GM18867 (cell line): Measurements from ENCODE around the gene UBE2Q2.
"Not testable (repeated sequence)": the region's sequence is repeated elsewhere in the genome, so short reads cannot be mapped to it uniquely, and the experiment has no call there.

Experiments
- ATAC-seq: cut with Tn5 transposase; IDR thresholded peaks from one replicate; pipeline ENCODE4 v1.9.1; 2021; ENCODE audit warnings: mild to moderate bottlenecking, moderate library complexity; ENCODE audit not compliant: unreplicated experiment

Gene UBE2Q2

DNA sequence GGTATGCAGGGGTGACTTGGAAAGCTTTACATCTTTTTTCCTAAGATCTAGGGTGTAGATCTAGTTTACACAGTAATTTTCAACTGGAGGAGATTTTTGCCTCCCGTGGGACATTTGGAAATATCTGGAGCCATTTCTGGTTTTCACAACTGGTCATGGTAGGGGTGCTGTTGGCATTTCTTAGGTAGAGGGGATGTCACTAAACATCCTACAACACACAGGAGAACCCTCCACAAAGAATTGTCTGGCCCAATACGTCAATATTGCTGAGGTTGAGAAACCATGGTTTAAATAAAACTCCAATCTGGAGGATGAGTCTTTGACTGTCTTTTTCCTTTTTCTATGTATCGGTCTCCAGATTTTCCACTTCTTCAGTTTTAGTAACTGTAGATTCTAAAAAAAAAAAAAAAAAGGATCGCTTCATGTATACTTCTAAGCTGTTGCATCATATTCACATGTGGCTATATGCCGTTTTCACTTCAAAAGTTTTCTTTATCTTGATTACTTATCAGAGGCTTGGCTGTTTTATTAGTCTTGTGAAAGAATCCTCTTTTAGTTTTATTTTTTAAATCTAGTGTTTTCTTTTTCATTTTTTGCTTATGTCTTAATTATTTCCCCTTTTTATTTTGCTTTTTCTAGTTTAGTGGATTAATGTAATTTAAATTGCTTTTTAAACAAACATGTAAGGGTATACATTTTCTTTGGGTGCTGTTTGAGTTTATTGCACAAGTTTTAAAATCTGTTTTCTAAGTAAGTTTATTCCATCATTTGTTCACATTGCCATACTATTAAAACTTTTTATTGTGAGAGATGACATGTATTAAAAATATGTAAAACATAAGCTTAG, 21.2 kb downstream of the UBE2Q2 start:
- ATAC-seq = no peak

DNA sequence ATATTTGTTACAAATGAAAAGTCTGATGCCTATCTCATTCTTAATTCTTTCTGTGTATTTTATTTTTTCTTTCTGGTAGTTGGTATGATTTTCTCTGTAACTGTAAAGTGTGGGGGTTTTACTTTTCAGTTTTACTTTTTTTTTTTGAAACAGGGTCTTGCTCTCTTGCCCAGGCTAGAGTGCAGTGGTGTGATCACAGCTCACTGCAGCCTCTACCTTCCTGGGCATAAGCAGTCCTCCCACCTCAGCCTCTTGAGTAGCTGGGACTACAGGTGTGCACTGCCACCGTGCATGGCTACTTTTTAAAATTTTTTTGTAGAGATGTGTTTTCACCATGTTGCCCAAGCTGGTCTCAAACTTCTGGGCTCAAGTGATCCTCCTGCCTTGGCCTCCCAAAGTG, 22.8 kb downstream of the UBE2Q2 start:
- ATAC-seq = not testable (repeated sequence)

GRCh38 chr15:75866916-75867315, 23.7 kb downstream of the UBE2Q2 start:
- no peak for ATAC-seq

DNA sequence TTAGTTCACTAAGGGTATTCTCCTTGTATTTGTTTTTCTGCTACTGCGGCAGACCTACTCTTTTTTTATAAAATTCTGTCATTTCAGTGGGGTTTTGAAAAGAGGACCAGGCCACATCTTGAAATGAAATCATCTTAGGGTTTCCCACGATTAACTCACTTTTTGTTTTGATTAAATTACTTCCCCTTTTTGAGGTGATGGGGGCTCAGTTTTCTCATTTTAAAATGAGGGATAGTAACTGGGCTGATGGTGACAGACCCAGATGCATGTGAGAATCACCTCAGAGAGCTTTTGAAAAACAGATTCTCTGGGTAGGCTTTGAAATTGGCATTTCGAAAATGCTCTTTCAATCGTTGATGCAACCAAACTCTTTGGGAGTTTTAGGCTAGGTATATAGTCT, 24.2 kb downstream of the UBE2Q2 start:
- no peak for ATAC-seq

- no peak for ATAC-seq
These were observed 24.8 kb downstream of the UBE2Q2 start for GRCh38 chr15:75868019-75868418.

DNA sequence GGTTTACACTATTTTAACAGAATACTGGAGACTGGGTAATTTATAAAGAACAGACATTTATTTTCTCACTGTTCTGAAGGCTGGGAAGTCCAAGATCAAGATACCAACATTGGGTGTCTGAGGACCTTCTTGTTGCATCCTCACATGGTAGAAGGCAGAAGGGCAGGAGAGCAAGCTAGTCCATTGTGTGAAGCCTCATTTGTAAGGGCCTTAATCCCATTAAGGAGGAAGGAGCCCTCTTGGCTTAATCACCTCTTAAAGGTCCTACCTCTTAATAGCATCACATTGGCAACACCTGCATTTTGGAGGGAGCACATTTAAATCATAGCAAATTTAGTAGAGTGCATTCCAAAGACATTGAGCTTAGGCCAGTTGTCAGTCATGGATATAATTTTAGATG, 26.2 kb downstream of the UBE2Q2 start:
- ATAC-seq = no peak

DNA sequence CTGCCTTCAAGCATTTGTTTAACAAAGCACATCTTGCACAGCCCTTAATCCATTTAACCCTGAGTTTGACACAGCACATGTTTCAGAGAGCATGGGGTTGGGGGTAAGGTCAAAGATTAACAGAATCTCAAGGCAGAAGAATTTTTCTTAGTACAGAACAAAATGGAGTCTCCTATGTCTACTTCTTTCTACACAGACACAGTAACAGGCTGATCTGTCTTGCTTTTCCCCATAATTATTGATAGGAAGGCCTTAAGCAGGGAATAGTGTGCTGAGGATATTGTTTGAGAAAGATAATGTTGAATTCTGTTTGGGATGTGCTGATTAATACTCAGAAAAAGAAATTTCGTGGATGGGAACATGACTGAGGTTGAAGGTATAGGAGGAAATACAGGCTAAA, 28.3 kb downstream of the UBE2Q2 start:
- ATAC-seq = not testable (repeated sequence)

- ATAC-seq = no peak
These were observed 29.2 kb downstream of the UBE2Q2 start for GRCh38 chr15:75872403-75872990.

GRCh38 chr15:75884041-75884440, 40.8 kb downstream of the UBE2Q2 start:
- ATAC-seq = no peak

- no peak for ATAC-seq
These were observed 43.9 kb downstream of the UBE2Q2 start for GRCh38 chr15:75887178-75887577.

DNA sequence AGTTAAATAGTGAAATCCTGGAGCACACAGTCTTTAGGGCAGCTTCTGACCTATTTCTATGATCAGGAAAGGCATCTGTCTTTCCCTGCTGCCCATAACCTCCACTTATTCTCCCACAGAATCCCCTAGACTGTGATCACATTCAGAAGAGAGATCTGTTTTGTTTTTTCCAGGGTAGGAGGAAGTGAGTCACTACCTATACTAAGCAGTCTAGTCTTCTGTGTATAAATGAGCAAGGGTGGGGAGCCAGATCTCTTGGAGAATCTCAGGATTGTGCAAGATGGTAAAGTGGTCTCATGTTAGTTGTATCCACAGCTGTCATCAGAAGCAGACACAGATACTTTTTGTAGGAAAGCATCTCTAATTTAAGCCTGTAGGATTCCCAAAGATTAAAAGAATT, 48.6 kb downstream of the UBE2Q2 start:
- no peak for ATAC-seq

DNA sequence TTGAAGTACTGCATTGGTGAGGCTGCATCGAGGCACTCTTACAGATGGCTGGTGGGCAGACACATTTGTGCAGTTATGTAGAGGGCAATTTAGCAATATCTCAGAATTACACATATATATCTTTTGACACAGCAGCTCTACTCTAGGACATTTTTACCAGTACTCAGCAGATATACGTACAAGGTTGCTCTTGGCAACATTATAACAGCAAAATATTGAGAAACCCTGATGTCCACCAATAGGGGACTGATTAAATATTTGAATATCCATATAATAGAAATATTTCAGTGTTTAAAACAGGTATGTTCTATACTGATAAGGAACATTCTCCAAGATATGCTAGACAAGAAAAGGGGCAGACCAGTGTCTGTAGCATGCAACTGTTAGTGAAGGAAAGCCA, 52.5 kb downstream of the UBE2Q2 start:
- no peak for ATAC-seq

GRCh38 chr15:75900577-75900976, 57.3 kb downstream of the UBE2Q2 start:
- ATAC-seq = no peak

GRCh38 chr15:75902129-75902557, 58.9 kb downstream of the UBE2Q2 start:
- ATAC-seq = no peak

- ATAC-seq = peak; percentile 91
These were observed 60.3 kb downstream of the UBE2Q2 start, which contains the start of gene FBXO22 for GRCh38 chr15:75903331-75904239. TSS of gene FBXO22 (plus strand) at chr15:75903878. CDS start at chr15:75903964, 86 bp downstream.

- ATAC-seq = no peak
These were observed 62.0 kb downstream of the UBE2Q2 start for GRCh38 chr15:75905231-75905630.

DNA sequence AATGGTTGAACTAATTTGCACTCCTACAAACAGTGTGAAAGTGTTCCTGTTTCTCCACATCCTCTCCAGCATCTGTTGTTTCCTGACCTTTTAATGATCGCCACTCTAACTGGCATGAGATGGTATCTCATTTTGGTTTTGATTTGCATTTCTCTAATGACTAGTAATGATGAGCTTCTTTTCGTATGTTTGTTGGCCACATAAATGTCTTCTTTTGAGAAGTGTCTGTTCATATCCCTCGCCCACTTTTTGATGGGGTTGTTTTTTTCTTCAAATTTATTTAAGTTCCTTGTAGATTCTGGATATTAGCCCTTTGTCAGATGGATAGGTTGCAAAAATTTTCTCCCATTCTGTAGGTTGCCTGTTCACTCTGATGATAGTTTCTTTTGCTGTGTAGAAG, 67.1 kb downstream of the UBE2Q2 start:
- ATAC-seq = not testable (repeated sequence)

DNA sequence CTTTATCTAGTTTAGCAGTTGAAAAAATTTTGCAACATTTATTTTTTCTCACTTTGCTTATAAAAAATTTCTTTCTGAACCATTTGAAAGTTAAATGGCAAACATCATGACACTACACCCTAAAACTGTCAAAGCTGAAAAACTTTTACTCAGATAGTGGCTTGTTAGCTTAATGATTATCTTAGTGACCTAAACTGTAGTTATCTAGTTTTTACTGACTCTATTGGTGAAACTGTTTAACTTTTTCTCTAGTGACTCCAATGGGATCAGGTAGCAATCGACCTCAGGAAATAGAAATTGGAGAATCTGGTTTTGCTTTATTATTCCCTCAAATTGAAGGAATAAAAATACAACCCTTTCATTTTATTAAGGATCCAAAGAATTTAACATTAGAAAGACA, 73.7 kb downstream of the UBE2Q2 start:
- no peak for ATAC-seq

DNA sequence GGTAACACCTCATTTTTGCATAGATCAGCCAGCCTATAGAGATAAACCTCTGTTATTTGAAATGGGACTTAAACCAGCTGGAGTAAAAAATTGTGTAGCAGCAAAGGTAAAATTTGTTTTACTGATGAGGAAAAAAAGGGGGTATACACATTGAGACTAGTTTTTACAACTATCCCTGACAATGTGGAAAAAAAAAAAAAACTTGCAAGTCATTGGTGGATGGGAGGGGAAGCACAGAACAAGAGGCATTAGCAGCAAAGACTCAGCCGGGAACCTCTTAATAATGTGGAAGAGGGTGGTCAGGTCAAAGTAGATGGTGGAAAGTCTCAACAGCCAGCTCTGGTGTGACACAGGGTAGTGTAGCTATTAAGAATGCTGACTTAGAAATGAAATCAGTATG, 74.9 kb downstream of the UBE2Q2 start:
- ATAC-seq = no peak

GRCh38 chr15:75920079-75920478, 76.8 kb downstream of the UBE2Q2 start:
- ATAC-seq = no peak
